Vagina (tissue), 2 donors: ENCODE data around the gene KNL1. TPM values are rescaled to one million over a fixed set of nuclear protein-coding genes. Genes with fewer than 3 reads are reported as not detected.

Source experiments
- DNase-seq, 2 donors: peaks; one replicate each; pipeline ENCODE4 v3.0.0-alpha.2; 2017; ENCODE audit errors: extremely low spot score in 2 of 2
- H3K27ac ChIP-seq: fragments of 200-600 bp; sonication (generic); one replicate; pipeline ENCODE4 v1.5.1; 2019
- H3K27me3 ChIP-seq: fragments of 200-600 bp; sonication (generic); one replicate; pipeline ENCODE4 v1.5.1; 2019
- H3K36me3 ChIP-seq, 2 donors: fragments of 200-600 bp; sonication (generic); one replicate each; pipeline ENCODE4 v1.5.1; 2017 to 2019
- H3K4me1 ChIP-seq: fragments of 200-600 bp; sonication (generic); one replicate; pipeline ENCODE4 v1.5.1; 2019
- H3K4me3 ChIP-seq, 2 donors: fragments of 200-600 bp; sonication (generic); 1 replicate in 1 of 2; 2 replicates in 1 of 2; pipeline ENCODE4 v1.5.1; 2016 to 2019
- H3K9me3 ChIP-seq: fragments of 200-600 bp; sonication (generic); one replicate; pipeline ENCODE4 v1.5.1; 2019
- CTCF ChIP-seq, 3 experiments: fragments of 450-650 bp in 2 of 3; fragments of 200-600 bp in 1 of 3; sonication (generic) in 1 of 3; IDR thresholded peaks; one replicate each; pipeline ENCODE4 v1.5.1; 2017 to 2019; ENCODE audit warnings: antibody characterized with exemption in 3 of 3, mild to moderate bottlenecking in 2 of 3, moderate library complexity in 2 of 3
- POLR2A ChIP-seq, 2 donors: fragments of 450-650 bp; IDR thresholded peaks; one replicate each; pipeline ENCODE4 v1.6.1; 2017; ENCODE audit warnings: antibody characterized with exemption in 2 of 2, mild to moderate bottlenecking in 2 of 2, moderate library complexity in 2 of 2
- POLR2AphosphoS5 ChIP-seq, 2 donors: sonication (generic); formaldehyde crosslinking; IDR thresholded peaks; one replicate each; pipeline ENCODE4 v1.9.0; 2017; ENCODE audit warnings: antibody characterized with exemption in 2 of 2, mild to moderate bottlenecking in 2 of 2, low read depth in 1 of 2; ENCODE audit not compliant: insufficient read depth in 1 of 2
- intact Hi-C: fragments of 100-400 bp; cut with DNase I; formaldehyde crosslinking; loops from one replicate; pipeline ENCODE4 v1.15.1; 2023
- total RNA-seq: library from RNA; depleted of rRNA; stranded (reverse); fragments of >200 nt; gene quantifications from one replicate; pipeline ENCODE4 v1.2.3, GENCODE V29; 2016

The KNL1 gene
- total RNA-seq, 1 donor from 2014 or later = 3.4 TPM

GRCh38 chr15:40591389-40591788, 2.7 kb upstream of the KNL1 start:
- TF ChIP-seq POLR2A (IDR thresholded peaks at IDR 0.05) (no peak), CTCF (IDR thresholded peaks at IDR 0.05) (no peak)
- Histone ChIP-seq H3K36me3 (no peaks in the 10 kb centered on the region), H3K4me1 (peaks cover 5% of the 10 kb centered on the region), H3K27me3 (no peaks in the 10 kb centered on the region), H3K27ac (no peak overlapping the region), H3K4me3 (no peak overlapping the region), H3K9me3 (no peaks in the 10 kb centered on the region)
- no peak for DNase-seq
- intact Hi-C loops = no loop called here

DNA sequence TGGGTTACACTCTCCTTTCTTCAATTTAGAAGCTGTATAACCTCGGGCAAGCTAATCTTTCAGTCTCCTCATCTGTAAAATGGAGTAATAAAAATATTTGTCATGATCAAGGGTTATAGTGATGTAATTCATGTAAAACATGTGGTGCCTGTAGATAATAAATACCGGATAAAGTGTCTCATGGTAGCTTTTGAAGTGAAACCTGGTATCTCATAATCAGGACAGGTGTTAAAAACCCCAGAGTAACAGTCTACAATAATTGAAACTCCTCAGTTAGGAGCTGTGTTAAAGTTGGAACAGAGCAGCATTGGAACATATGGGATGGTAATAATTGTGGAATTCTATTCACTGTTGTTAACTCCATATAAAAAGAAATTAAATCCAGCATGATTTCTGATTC, 884 bp upstream of the KNL1 start:
- H3K27ac ChIP-seq = no peak overlapping the region
- H3K4me3 ChIP-seq = no peak overlapping the region
- H3K36me3 ChIP-seq = no peaks in the 10 kb centered on the region
- no peak for DNase-seq
- TF ChIP-seq POLR2A (IDR thresholded peaks at IDR 0.05) = no peak
- no peak for TF ChIP-seq CTCF (IDR thresholded peaks at IDR 0.05)
- no peak for TF ChIP-seq POLR2AphosphoS5 (IDR thresholded peaks at IDR 0.05; ENCODE audit: insufficient read depth in 1 of 2, low read depth in 1 of 2)
- intact Hi-C loops = no loop called here
- no peaks in the 10 kb centered on the region for H3K9me3 ChIP-seq
- peaks cover 5% of the 10 kb centered on the region for H3K4me1 ChIP-seq
- H3K27me3 ChIP-seq = no peaks in the 10 kb centered on the region

GRCh38 chr15:40594429-40594836, 384 bp downstream of the KNL1 start:
- H3K27me3 ChIP-seq = no peaks in the 10 kb centered on the region
- TF ChIP-seq CTCF (IDR thresholded peaks at IDR 0.05) = no peak
- TF ChIP-seq POLR2AphosphoS5 (IDR thresholded peaks at IDR 0.05; ENCODE audit: insufficient read depth in 1 of 2, low read depth in 1 of 2) = no peak
- no peak for TF ChIP-seq POLR2A (IDR thresholded peaks at IDR 0.05)
- no peaks in the 10 kb centered on the region for H3K36me3 ChIP-seq
- no peak for DNase-seq
- H3K27ac ChIP-seq = peak overlapping the region; percentile 86
- no peaks in the 10 kb centered on the region for H3K9me3 ChIP-seq
- H3K4me3 ChIP-seq = peak overlapping the region; percentile 47 to 55
- peaks cover 5% of the 10 kb centered on the region for H3K4me1 ChIP-seq
- intact Hi-C loops = no loop called here

DNA sequence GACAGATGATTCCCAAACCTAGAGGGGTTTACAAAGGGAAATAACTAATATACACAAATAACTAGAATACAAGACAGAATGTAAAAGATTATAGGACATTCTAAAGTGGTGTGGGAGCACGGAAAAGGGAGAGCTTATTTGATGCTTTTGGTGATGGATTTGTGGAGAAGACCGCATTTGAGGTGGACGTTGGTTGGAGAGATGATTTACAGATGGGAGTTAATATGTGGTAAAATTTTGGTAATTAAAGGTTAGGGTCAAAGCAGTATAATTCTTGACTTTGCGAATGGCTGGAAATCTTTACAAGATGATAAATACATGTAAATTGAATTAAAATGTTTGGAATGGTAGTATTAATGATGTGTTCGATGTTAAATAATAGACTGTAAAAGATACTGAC, 1.2 kb downstream of the KNL1 start:
- intact Hi-C loops = no loop called here

DNA sequence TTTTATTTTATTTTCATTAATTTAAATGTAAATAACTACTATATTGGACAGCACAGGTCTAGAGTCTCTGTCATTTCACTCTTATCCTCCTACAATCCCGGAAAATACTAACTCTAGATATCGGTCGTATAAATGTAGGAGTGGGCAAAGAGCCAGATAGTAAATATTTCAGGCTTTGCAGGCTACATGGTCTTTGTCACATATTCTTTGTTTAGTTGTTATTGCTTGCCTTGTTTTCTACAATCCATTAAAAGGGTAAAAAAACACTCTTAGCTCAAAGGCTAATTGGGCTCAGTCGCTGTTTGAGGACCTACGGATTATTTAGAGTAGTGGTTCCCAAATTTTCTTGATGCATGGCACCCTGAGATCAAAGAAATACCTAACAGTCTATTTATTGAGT, 1.7 kb downstream of the KNL1 start:
- Histone ChIP-seq H3K4me1 (peaks cover 5% of the 10 kb centered on the region), H3K27me3 (no peaks in the 10 kb centered on the region), H3K27ac (no peak overlapping the region), H3K36me3 (no peaks in the 10 kb centered on the region), H3K9me3 (no peaks in the 10 kb centered on the region), H3K4me3 (no peak overlapping the region)
- intact Hi-C loops = no loop called here
- no peak for DNase-seq
- TF ChIP-seq CTCF (IDR thresholded peaks at IDR 0.05) = no peak
- no peak for TF ChIP-seq POLR2AphosphoS5 (IDR thresholded peaks at IDR 0.05; ENCODE audit: insufficient read depth in 1 of 2, low read depth in 1 of 2)
- no peak for TF ChIP-seq POLR2A (IDR thresholded peaks at IDR 0.05)

More for the DNA sequence above, 1.2 kb downstream of the KNL1 start:
- H3K36me3 ChIP-seq = no peaks in the 10 kb centered on the region
- no peaks in the 10 kb centered on the region for H3K9me3 ChIP-seq
- no peak overlapping the region for H3K4me3 ChIP-seq
- no peaks in the 10 kb centered on the region for H3K27me3 ChIP-seq
- TF ChIP-seq POLR2A (IDR thresholded peaks at IDR 0.05) (no peak), CTCF (IDR thresholded peaks at IDR 0.05) (no peak), POLR2AphosphoS5 (IDR thresholded peaks at IDR 0.05; ENCODE audit: insufficient read depth in 1 of 2, low read depth in 1 of 2) (no peak)
- H3K27ac ChIP-seq = no peak overlapping the region
- DNase-seq = no peak
- peaks cover 5% of the 10 kb centered on the region for H3K4me1 ChIP-seq
